ENCODE measurements around the gene GMPPA. TPM values are rescaled to one million over a fixed set of nuclear protein-coding genes. Genes with fewer than 3 reads are reported as not detected.

GMPPA gene
- total and polyA plus RNA-seq, 4 donors: 20.2 to 59.4 (median 43.4) TPM

DNA sequence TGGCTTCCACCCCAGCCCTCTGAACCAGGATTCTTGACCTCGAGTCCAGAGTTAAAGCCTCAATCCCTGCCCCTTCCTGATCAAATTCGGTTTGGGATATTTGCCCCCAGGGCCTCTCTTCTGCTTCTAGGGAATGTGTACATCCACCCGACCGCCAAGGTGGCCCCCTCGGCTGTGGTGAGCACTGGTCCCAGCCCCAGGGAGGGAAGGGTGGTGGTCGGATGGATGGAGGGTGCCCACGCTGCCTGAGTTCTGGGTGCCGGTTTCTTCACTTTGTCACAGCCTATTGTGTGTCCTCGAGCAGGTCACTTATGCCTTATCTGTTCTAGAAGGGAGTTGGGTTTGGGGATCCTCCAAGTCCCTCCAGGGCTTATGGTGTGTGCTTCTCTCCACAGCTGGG is 6.9 kb downstream of the GMPPA start:
- Histone ChIP-seq H3K9me3 (ENCODE audit: control insufficient read depth in 4 of 4, low read length in 3 of 4) (no peaks in the 10 kb centered on the region), H3K36me3 (ENCODE audit: control insufficient read depth in 4 of 4, insufficient read depth in 3 of 4, low read depth in 1 of 4, low read length in 3 of 4) (peaks cover 14 to 34% (median 15%) of the 10 kb centered on the region in 4 donors), H3K27ac (ENCODE audit: low read depth in 1 of 2, low read length in 2 of 2) (no peak overlapping the region), H3K9ac (ENCODE audit: low read depth in 1 of 2, low read length in 2 of 2) (no peak overlapping the region), H3K4me3 (ENCODE audit: low read depth in 1 of 3, low read length in 3 of 3) (no peak overlapping the region), H3K4me1 (ENCODE audit: control insufficient read depth in 4 of 4, insufficient read depth in 4 of 4, low read length in 3 of 4) (peaks cover 0 to 9% (median 6%) of the 10 kb centered on the region in 4 donors), H3K27me3 (ENCODE audit: control insufficient read depth in 4 of 4, insufficient read depth in 4 of 4, low read length in 3 of 4) (no peaks in the 10 kb centered on the region)
- 88% methylated on average over 9 of the region's 9 CpGs for WGBS
- no peak for TF ChIP-seq FOXA1 (IDR thresholded peaks at IDR 0.05)
- no peak for TF ChIP-seq RXRA (IDR thresholded peaks at IDR 0.05)
- TF ChIP-seq HNF4G (IDR thresholded peaks at IDR 0.05): no peak
- TF ChIP-seq RAD21 (IDR thresholded peaks at IDR 0.05): no peak
- TF ChIP-seq, protein P1, sequence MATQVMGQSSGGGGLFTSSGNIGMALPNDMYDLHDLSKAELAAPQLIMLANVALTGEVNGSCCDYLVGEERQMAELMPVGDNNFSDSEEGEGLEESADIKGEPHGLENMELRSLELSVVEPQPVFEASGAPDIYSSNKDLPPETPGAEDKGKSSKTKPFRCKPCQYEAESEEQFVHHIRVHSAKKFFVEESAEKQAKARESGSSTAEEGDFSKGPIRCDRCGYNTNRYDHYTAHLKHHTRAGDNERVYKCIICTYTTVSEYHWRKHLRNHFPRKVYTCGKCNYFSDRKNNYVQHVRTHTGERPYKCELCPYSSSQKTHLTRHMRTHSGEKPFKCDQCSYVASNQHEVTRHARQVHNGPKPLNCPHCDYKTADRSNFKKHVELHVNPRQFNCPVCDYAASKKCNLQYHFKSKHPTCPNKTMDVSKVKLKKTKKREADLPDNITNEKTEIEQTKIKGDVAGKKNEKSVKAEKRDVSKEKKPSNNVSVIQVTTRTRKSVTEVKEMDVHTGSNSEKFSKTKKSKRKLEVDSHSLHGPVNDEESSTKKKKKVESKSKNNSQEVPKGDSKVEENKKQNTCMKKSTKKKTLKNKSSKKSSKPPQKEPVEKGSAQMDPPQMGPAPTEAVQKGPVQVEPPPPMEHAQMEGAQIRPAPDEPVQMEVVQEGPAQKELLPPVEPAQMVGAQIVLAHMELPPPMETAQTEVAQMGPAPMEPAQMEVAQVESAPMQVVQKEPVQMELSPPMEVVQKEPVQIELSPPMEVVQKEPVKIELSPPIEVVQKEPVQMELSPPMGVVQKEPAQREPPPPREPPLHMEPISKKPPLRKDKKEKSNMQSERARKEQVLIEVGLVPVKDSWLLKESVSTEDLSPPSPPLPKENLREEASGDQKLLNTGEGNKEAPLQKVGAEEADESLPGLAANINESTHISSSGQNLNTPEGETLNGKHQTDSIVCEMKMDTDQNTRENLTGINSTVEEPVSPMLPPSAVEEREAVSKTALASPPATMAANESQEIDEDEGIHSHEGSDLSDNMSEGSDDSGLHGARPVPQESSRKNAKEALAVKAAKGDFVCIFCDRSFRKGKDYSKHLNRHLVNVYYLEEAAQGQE (IDR thresholded peaks at IDR 0.05): no peak
- no peak for TF ChIP-seq GABPA (IDR thresholded peaks at IDR 0.05 in 1 of 2, conservative IDR thresholded peaks at IDR 0.05 in 1 of 2)
- TF ChIP-seq EGR1 (IDR thresholded peaks at IDR 0.05; ENCODE audit: low read depth in 2 of 2): no peak
- no peak for DNase-seq (ENCODE audit: low spot score)

DNA sequence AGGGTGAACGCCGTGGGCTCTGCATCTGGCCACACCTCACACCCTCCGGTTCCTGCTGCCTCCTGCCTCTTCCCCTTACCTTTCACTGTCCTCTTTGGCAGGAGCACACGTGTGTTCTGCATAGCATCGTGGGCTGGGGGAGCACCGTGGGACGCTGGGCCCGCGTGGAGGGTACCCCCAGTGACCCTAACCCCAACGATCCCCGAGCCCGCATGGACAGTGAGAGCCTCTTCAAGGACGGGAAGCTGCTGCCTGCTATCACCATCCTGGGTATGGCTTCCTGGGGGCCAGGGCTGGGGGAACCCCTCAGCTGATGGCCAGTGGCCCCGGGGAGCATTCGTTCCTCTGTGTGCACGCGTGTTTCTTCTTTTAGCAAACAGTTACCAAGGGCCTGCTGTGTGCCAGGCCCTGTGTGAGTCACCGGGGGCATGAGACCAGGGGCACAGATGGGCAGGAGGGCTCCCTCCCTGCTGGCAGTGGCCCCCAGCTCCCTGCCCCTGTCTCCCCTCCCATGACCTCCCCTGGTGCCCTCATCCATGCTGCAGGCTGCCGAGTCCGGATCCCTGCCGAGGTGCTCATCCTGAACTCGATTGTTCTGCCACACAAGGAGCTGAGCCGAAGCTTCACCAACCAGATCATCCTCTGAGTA is 7.6 kb downstream of the GMPPA start:
- H3K4me3 ChIP-seq (ENCODE audit: low read depth in 1 of 3, low read length in 3 of 3): no peak overlapping the region
- 93% methylated on average over 23 of the region's 23 CpGs for whole genome bisulfite sequencing
- no peak overlapping the region for H3K9ac ChIP-seq (ENCODE audit: low read depth in 1 of 2, low read length in 2 of 2)
- DNase-seq (ENCODE audit: low spot score): no peak
- no peak overlapping the region for H3K27ac ChIP-seq (ENCODE audit: low read depth in 1 of 2, low read length in 2 of 2)
- H3K9me3 ChIP-seq (ENCODE audit: control insufficient read depth in 4 of 4, low read length in 3 of 4): no peaks in the 10 kb centered on the region
- H3K36me3 ChIP-seq (ENCODE audit: control insufficient read depth in 4 of 4, insufficient read depth in 3 of 4, low read depth in 1 of 4, low read length in 3 of 4): peaks cover 14 to 34% (median 15%) of the 10 kb centered on the region in 4 donors
- TF ChIP-seq RXRA (IDR thresholded peaks at IDR 0.05): no peak
- no peak for TF ChIP-seq SP1 (IDR thresholded peaks at IDR 0.05)
- no peak for TF ChIP-seq RAD21 (IDR thresholded peaks at IDR 0.05)
- TF ChIP-seq, protein P2, sequence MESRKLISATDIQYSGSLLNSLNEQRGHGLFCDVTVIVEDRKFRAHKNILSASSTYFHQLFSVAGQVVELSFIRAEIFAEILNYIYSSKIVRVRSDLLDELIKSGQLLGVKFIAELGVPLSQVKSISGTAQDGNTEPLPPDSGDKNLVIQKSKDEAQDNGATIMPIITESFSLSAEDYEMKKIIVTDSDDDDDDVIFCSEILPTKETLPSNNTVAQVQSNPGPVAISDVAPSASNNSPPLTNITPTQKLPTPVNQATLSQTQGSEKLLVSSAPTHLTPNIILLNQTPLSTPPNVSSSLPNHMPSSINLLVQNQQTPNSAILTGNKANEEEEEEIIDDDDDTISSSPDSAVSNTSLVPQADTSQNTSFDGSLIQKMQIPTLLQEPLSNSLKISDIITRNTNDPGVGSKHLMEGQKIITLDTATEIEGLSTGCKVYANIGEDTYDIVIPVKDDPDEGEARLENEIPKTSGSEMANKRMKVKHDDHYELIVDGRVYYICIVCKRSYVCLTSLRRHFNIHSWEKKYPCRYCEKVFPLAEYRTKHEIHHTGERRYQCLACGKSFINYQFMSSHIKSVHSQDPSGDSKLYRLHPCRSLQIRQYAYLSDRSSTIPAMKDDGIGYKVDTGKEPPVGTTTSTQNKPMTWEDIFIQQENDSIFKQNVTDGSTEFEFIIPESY (IDR thresholded peaks at IDR 0.05): no peak
- TF ChIP-seq, protein P3, sequence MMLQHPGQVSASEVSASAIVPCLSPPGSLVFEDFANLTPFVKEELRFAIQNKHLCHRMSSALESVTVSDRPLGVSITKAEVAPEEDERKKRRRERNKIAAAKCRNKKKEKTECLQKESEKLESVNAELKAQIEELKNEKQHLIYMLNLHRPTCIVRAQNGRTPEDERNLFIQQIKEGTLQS (IDR thresholded peaks at IDR 0.05): no peak
- TF ChIP-seq GABPA (IDR thresholded peaks at IDR 0.05 in 1 of 2, conservative IDR thresholded peaks at IDR 0.05 in 1 of 2): no peak
- TF ChIP-seq, protein P4, sequence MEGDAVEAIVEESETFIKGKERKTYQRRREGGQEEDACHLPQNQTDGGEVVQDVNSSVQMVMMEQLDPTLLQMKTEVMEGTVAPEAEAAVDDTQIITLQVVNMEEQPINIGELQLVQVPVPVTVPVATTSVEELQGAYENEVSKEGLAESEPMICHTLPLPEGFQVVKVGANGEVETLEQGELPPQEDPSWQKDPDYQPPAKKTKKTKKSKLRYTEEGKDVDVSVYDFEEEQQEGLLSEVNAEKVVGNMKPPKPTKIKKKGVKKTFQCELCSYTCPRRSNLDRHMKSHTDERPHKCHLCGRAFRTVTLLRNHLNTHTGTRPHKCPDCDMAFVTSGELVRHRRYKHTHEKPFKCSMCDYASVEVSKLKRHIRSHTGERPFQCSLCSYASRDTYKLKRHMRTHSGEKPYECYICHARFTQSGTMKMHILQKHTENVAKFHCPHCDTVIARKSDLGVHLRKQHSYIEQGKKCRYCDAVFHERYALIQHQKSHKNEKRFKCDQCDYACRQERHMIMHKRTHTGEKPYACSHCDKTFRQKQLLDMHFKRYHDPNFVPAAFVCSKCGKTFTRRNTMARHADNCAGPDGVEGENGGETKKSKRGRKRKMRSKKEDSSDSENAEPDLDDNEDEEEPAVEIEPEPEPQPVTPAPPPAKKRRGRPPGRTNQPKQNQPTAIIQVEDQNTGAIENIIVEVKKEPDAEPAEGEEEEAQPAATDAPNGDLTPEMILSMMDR (IDR thresholded peaks at IDR 0.05; ENCODE audit: low read depth, low read length, missing input control): no peak
- TF ChIP-seq FOXA1 (IDR thresholded peaks at IDR 0.05): no peak
- no peak for TF ChIP-seq YY1 (IDR thresholded peaks at IDR 0.05)
- TF ChIP-seq, protein P5, sequence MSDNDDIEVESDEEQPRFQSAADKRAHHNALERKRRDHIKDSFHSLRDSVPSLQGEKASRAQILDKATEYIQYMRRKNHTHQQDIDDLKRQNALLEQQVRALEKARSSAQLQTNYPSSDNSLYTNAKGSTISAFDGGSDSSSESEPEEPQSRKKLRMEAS (IDR thresholded peaks at IDR 0.05): no peak
- TF ChIP-seq NR2F2 (IDR thresholded peaks at IDR 0.05): no peak
- no peak for TF ChIP-seq HNF4G (IDR thresholded peaks at IDR 0.05)
- TF ChIP-seq, protein P1 (IDR thresholded peaks at IDR 0.05): no peak
- no peak for TF ChIP-seq HNF4A (conservative IDR thresholded peaks at IDR 0.05)
- TF ChIP-seq FOXA2 (IDR thresholded peaks at IDR 0.05): no peak
- H3K27me3 ChIP-seq (ENCODE audit: control insufficient read depth in 4 of 4, insufficient read depth in 4 of 4, low read length in 3 of 4): no peaks in the 10 kb centered on the region
- peaks cover 0 to 9% (median 6%) of the 10 kb centered on the region in 4 donors for H3K4me1 ChIP-seq (ENCODE audit: control insufficient read depth in 4 of 4, insufficient read depth in 4 of 4, low read length in 3 of 4)

Measured in liver (tissue), 9 donors.